Hematopoietic multipotent progenitor cell treated with erythropoietin and hydrocortisone succinate and interleukin-3 and kit ligand, for 6 days (in vitro differentiated cells): ENCODE data around the gene ARHGAP26.
"Not testable (repeated sequence)": the region's sequence is repeated elsewhere in the genome, so short reads cannot be mapped to it uniquely, and the experiment has no call there.

Experiments used
- DNase-seq: peaks from one replicate; pipeline ENCODE4 v3.0.0-alpha.2; 2015

The ARHGAP26 gene

GRCh38 chr5:143074414-143074996 lies 304.3 kb downstream of the ARHGAP26 start:
- no peak for DNase-seq

- no peak for DNase-seq
These were observed 306.2 kb downstream of the ARHGAP26 start for GRCh38 chr5:143076377-143076776.

- no peak for DNase-seq
These were observed 307.4 kb downstream of the ARHGAP26 start for GRCh38 chr5:143077453-143078103.

- DNase-seq: no peak
These were observed 308.1 kb downstream of the ARHGAP26 start for GRCh38 chr5:143078313-143078712.

DNA sequence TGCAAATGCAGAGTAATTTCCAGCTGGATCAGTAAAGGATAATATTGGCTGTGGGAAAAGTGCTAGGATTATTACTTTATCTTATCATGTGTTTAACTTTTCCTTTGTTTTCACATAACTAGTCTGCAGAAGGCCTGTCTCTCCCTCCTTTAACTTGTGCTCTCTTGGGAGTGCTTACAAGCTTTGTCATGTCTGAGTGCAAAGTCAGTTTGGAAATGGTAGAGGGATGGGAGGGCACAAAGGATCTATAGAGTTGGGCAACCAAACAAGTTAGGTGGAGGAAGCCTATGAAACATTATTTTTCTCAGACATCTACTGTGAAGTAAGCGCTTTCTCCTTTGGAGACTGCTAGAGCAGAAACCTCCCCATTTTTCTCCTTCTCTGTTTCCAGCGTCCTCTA lies 308.8 kb downstream of the ARHGAP26 start:
- DNase-seq: no peak

- DNase-seq: no peak
These were observed 310.2 kb downstream of the ARHGAP26 start for GRCh38 chr5:143080407-143080806.

GRCh38 chr5:143080982-143081381 lies 310.8 kb downstream of the ARHGAP26 start:
- no peak for DNase-seq

GRCh38 chr5:143083006-143083405 lies 312.8 kb downstream of the ARHGAP26 start:
- no peak for DNase-seq

- DNase-seq: no peak
These were observed 314.2 kb downstream of the ARHGAP26 start for GRCh38 chr5:143084407-143084806.

DNA sequence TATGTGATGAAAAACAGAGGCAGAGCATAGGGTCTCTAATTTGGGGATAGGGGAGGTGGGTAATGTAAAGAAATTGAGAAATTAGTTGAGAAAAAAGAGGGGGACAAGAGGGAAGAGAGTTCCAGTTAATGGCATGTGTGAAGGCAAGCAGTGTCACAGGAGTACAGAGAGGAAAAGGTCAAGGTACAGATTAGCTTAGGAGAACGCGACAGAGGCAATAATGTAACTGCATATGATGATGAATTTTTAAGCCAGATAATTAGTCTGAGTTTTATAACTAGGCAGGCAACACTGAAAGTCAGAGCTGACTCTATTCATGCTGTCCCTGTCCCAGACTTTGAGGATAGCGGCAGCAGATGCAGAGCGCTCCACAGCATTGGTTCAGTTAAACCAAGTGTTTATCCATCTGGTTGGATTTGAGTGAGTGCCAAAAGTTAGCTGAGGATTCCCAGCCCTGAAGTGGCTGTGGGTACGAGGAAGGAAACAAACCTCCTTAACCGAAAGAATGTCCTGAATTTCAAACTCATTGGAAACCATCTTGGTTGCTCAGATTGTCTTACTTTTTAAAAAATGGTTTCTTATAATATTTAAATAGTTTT lies 315.2 kb downstream of the ARHGAP26 start:
- no peak for DNase-seq

DNA sequence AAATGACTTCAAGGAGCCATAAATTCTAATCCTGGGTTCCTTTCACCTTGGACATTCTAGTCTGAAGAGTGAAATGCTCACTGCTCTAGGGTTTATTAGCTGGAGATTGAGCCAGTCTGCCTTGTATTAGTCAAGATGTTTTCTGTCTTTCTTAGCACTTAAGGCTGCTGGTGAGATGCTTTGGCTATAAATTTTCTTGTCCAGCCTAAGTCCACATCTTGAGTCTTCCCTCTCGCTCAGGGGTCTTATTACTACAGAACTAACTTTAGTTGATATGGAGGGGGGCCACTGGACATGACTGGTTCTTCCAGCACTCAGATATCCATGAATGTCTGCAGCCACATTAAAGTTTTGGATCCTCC lies 316.4 kb downstream of the ARHGAP26 start:
- DNase-seq: no peak

GRCh38 chr5:143086908-143087637 lies 316.9 kb downstream of the ARHGAP26 start:
- DNase-seq: no peak

DNA sequence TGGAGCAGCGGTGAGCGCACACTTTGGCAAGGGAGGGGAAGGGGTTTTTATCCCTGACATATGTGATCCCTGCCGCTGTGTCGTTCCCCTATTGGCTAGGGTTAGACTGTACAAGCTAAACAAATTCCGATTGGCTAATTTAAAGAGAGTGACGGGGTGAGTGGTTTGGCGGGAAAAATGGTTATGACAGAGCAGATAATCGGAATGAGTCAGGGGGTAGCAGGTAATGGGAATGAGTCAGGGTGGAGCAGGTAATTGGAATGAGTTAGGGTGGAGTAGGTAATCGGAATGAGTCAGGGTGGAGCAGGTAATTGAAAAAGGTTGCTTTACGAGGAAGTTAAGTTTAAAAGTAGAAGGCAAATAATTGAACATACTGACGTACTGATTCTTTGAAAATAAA lies 318.5 kb downstream of the ARHGAP26 start:
- not testable (repeated sequence) for DNase-seq

- not testable (repeated sequence) for DNase-seq
These were observed 319.9 kb downstream of the ARHGAP26 start for GRCh38 chr5:143090044-143090443.

DNA sequence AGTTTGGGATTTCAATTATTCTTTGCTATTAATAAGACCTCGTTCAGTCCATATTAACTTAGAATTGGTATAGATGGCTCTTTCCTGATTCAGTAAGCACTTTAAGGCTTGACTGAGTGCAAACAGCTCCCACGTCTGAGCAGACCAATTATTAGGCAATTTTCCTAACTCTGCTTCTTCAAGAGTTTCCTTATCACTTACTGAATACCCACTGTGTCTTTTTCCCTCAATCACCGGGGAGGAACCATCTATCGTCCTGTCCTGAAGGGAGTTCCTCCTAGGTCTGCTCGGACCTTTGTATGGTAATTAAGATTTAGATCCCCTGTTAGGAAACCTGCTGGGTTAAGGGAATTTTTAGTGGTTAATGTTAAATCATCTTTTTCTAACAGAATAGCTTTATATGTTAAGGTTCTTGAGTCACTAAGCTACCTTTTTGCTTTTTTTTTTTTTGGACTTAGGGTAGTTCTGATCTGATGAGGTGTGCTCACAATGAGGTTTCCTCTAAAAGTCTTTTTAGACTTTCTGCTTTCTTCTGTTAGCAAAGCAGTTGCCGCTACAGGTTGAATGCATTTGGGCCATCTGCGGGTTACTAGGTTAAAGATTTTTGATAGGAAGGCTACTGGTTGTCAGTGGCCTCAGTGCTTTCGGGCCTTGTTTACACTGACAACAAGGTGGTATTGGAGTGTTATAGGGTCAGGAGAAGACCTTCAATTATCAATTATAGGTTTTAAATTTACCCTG lies 322.7 kb downstream of the ARHGAP26 start:
- not testable (repeated sequence) for DNase-seq

DNA sequence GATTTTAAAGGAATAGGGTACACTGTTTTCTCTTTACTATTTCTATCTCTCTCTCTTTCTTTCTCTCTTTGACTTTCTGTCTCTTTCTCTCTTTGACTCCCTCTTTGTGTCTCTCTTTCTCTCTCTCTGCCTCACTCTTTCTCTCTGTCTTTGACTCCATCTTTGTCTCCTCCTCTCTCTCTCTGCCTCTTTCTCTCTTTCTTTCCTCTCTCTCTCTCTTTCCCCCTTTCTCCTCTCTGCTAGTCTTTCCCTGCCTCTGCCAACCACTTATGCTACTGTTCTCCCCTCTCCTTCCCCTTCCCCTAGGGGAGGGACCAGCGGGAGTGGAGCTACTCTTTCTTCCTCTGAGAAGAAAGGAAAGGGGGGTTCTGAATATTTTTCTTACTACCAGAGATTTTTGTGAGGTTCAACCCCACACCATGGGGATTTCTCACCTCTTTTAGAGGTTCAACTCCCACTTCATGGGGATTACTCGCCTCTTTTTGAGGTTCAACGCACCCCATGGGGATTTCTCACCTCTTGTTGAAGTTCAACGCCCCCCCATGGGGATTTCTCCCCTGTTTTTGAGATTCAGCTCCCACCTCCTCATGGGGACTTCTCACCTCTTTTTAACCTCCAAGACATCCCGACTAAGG lies 323.4 kb downstream of the ARHGAP26 start:
- no peak for DNase-seq

DNA sequence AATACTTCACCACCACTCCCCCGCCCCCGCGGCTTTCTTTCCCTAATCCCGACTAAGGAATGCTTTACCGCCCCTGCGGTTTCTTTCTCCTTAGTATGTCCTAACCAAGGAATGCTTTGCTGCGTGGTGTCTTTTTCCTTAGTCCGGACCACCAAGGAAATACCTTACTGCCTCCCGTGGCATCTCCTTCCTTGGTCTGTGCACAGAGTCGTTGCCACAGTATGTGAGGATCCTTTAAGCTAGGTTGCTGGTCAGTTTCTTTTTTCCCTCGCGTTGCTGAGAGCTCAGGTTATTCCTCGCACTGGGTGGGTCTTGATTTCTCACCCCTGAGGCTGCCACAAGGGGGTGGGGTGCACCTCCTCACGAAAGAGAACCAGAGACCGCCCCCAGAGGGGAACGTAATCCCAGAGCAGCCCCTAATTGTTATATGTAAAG lies 323.9 kb downstream of the ARHGAP26 start:
- DNase-seq: no peak

DNA sequence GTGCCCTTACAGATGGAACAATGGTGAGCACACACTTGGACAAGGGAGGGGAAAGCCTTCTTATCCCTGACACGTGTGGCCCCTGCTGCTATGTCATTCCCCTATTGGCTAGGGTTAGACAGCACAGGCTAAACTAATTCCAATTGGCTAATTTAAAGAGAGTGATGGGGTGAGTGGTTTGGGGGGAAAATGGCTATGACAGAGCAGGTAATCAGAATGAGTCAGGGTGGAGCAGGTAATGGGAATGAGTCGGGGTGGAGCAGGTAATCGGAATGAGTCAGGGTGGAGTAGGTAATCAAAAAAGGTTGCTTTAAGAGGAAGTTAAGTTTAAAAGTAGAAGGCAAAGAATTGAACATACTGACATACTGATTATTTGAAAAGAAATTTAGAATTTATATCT lies 324.4 kb downstream of the ARHGAP26 start:
- DNase-seq: not testable (repeated sequence)

DNA sequence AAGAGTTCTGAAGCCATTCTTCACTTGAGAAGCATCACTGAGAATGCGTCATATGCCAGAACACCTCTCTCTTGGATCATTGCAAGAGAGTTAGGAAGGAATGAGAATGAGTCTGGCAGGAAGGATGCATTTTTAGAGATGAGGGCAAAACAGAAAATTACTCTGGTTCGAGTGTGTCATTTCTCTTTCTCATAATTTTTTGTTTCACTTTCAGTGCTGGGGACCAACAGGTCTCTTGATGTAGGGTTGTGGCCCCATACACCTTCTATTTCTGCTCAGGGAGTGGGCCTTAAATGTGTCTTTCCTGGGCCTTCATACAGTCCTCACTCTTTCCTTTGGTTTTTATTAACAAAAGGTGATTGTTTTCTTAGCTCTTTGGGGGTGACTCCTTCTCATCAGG lies 330.9 kb downstream of the ARHGAP26 start:
- no peak for DNase-seq

GRCh38 chr5:143101725-143102386 lies 331.7 kb downstream of the ARHGAP26 start:
- no peak for DNase-seq

GRCh38 chr5:143102411-143102810 lies 332.2 kb downstream of the ARHGAP26 start:
- DNase-seq: no peak
